HG02763 (cell line): ENCODE measurements around the gene RPS8.
"Not testable (repeated sequence)": the region's sequence is repeated elsewhere in the genome, so short reads cannot be mapped to it uniquely, and the experiment has no call there.

Source experiments
- ATAC-seq: cut with Tn5 transposase; IDR thresholded peaks from one replicate; pipeline ENCODE4 v1.9.1; 2021; ENCODE audit warnings: mild to moderate bottlenecking, moderate library complexity; ENCODE audit not compliant: unreplicated experiment

The RPS8 gene

GRCh38 chr1:44775078-44775929, at the start of gene RPS8:
Gene RPS8, plus strand, starts transcription at chr1:44775540. Its CDS starts 57 bp downstream, at chr1:44775597.
- peak; percentile 68 for ATAC-seq

GRCh38 chr1:44730741-44731512, 44.4 kb upstream of the RPS8 start, which contains the start of gene RNU5D-1:
Gene RNU5D-1, minus strand, starts transcription at chr1:44731170.
- ATAC-seq = peak; percentile 51

- ATAC-seq = no peak
These were observed 42.0 kb upstream of the RPS8 start for GRCh38 chr1:44733365-44733764.

GRCh38 chr1:44733784-44734183, 41.6 kb upstream of the RPS8 start:
- ATAC-seq = no peak

GRCh38 chr1:44735992-44736391, 39.3 kb upstream of the RPS8 start:
- no peak for ATAC-seq

DNA sequence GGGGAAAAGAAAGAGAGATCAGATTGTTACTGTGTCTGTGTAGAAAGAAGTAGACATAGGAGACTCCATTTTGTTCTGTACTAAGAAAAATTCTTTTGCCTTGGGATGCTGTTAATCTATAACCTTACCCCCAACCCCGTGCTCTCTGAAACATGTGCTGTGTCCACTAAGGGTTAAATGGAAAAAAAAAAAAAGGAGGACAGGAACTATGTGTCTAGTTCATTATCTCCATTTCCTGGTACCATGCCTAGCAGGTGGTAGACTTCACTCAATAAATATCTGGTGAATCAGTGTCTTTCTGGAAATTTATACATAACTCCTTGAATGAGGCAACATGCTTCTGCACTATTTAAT, 36.4 kb upstream of the RPS8 start:
- not testable (repeated sequence) for ATAC-seq

DNA sequence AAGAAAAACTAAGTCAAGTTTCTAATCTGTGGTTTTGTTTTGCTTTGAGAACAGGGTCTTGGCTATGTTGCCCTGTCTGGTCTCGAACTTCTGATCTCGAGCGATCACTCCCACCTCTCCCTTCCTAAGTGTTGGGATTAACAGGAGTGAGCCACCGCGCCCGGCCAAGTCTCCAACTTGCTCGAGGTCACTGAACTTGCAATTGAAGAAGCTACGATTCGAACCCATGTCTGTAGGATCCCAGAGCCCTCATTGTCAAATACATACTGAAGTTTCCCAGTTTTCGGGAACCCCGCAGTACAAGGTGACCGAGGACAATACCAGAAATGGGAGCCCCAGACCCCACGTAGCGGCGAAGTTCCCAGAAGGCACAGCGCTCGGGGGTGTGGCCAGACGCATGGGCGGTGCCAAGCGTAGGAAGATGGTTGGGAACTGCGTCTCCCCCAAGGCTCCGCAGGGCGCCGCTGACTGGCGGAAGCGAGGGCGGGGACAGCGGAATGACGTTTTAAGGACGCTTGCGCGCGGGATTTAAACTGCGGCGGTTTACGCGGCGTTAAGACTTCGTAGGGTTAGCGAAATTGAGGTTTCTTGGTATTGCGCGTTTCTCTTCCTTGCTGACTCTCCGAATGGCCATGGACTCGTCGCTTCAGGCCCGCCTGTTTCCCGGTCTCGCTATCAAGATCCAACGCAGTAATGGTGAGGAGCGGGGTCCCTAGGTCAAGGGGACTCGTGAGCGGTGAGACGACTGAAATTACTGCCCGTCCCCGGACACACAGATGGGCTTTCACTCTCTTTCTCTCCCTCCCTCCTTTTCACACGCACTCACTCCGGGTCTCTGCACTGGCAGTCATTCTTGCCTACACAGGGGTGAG, 35.8 kb upstream of the RPS8 start, which contains the start of gene KIF2C:
KIF2C (plus strand) TSS at position 531 of the 872 bp plus-strand sequence; CDS start at position 627, 96 bp downstream.
- peak; percentile 99 for ATAC-seq

DNA sequence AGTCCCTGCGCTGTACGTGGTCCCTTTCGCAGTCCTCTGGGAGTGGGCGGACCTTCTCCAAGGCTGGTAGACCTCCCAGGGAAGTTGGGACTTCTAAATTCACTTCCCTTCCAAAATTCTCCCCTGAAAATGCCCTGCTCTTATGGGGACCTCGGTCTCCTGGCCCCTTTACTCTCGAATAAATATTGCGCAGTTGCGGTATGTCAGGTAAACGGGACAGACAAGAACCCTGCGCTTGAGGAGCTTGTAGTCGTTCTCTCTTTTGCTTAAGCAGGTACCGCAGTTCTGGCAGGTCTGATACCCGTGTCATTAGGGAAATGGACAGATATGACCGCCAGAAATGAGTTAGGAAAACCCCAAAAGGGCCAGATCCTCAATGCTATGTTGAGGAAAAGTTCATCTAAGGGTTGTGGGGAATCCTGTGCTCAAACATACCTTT, 35.1 kb upstream of the RPS8 start:
- ATAC-seq = no peak

DNA sequence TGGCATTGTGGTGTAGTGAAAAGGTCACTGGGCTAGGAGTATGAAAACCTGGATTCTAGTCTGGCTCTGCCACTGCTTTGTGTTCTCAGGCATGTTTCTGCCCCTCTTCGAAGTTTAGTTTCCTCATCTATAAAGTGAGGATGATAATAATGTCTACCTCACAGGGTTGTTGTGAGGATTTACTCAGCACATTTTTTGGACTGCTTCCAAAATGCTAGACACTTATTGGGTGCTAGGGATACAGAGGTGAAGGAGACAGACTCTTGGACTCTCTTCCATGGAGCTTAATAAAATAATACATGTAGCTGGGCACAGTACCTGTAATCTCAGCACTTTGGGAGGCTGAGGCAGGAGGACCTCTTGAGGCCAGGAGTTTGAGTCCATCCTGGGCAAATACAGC, 32.1 kb upstream of the RPS8 start:
- ATAC-seq = no peak

GRCh38 chr1:44747878-44748277, 27.5 kb upstream of the RPS8 start:
- ATAC-seq = no peak

DNA sequence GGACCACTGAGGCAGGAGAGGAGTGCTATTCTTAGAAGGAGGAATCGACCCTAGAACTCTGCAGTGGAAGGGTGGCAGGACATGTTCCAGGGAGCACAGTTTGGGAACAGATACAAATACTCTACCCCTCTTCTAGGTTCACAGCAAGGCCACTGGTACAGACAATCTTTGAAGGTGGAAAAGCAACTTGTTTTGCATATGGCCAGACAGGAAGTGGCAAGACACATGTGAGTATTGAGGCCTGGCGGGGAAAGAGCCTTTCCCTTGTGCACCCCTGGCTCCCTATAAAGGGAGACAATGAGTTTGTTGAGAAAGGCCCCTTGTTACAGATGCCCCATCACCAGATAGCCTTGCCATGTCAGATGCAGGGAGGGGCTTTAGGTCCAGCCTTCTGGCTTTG, 17.9 kb upstream of the RPS8 start:
- peak; percentile 50 for ATAC-seq

DNA sequence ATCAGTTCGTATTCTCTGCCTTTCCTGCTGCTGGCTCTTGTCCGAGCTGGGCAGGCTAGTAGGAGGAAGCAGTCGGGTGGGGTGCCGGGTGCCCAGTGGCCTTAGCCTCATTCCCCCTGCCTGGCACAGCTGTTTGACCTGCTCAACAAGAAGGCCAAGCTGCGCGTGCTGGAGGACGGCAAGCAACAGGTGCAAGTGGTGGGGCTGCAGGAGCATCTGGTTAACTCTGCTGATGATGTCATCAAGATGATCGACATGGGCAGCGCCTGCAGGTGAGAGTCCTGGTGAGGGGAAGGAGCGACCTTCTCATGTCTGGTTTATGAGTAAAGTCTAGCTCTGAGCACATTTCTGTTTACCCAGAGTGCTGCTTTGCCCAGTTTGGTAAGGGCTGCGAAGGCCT, 16.3 kb upstream of the RPS8 start:
- ATAC-seq = no peak

DNA sequence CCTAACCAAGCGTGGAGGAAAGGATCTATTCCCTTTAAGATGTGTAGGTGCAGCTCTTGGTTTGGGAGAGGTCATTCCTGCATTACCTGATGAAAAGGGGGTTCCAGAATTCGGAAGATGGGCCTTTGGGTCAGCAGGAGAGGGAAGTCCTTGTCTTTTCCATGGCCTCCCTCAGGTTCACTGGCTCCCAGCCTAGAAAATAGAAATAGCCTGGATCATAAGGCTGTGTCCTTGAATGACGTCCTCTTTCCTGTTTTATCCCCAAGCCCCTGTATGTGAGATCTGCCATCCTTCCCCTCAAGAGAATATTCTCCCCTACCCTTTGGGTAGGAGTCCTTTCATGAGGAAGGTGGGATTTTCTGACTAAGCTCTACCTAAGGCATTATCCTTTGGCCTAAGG, 14.5 kb upstream of the RPS8 start:
- no peak for ATAC-seq

DNA sequence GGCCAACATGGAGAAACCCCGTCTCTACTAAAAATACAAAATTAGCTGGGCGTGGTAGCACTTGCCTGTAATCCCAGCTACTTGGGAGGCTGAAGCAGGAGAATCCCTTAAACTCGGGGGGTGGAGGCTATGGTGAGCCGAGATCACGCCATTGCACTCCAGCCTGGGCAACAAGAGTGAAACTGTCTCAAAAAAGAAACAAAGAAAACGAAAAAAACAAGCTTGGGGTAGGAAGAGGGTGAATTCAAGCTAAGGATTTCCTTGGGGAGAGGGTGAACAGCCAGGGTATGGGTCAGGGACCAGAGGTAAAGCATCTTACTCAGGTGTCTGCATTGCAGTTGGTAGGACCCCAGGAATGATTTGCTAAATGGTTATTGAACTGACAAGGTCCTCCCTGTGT, 8.9 kb upstream of the RPS8 start:
- ATAC-seq = not testable (repeated sequence)

DNA sequence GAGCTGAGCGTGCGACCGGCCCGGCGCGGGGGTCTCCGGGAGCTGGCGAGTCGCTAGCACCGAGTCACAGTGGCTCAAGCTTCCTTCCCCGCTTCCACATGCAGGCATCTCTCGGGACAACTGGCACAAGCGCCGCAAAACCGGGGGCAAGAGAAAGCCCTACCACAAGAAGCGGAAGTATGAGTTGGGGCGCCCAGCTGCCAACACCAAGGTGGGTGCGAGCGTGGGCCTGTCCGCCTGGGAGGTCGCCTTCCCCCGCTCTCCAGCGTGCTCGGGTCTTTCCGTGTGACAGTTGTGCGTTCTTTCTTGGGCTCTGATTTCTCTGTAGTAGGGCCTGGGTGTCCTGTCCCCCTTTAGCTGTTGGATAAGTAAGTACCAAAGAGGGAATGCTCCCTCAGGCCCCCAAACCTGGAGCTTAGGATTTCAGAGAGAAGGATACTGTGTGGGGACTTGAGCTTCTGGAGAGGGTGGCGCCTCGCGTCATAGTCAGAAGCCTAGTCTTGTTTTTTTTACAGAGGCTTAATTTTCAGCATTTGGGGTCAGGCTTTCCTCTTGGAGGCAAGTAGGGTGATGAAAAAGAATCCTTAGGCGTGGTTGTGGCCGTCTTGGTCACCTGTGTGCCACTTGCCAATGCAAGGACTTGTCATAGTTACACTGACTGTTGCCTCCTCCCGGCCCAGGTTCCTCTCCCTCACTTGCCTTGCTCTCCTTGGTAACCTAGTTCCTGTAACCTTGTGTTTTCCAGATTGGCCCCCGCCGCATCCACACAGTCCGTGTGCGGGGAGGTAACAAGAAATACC, 790 bp downstream of the RPS8 start:
- ATAC-seq = peak; percentile 3

DNA sequence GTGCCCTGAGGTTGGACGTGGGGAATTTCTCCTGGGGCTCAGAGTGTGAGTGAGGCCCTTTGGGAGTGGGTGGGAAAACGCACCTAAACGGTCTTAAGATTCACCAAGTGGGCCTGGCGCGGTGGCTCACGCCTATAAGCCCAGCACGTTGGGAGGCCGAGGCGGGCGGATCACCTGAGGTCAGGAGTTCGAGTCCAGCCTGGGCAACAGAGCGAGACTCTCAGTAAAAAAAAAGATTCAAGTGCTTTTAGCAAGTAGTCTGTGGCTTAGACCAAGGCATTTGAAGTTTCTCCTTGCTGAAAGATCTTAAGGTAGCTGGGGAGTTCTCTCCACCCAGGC, 1.4 kb downstream of the RPS8 start:
- no peak for ATAC-seq

- no peak for ATAC-seq
These were observed 2.2 kb downstream of the RPS8 start for GRCh38 chr1:44777547-44777946.

- no peak for ATAC-seq
These were observed 2.8 kb downstream of the RPS8 start for GRCh38 chr1:44777969-44778635.

- ATAC-seq = no peak
These were observed 3.6 kb downstream of the RPS8 start for GRCh38 chr1:44778705-44779576.
